Hematopoietic multipotent progenitor cell treated with erythropoietin and hydrocortisone succinate and interleukin-3 and kit ligand, for 15 days (in vitro differentiated cells): ENCODE results near the gene MRPL51.

ENCODE experiments used
- DNase-seq: peaks from one replicate; pipeline ENCODE4 v3.0.0-alpha.2; 2015; ENCODE audit warnings: low spot score

MRPL51 gene

GRCh38 chr12:6461401-6462233, 31.4 kb downstream of the MRPL51 start:
- DNase-seq, result no peak

GRCh38 chr12:6460751-6461371, 32.2 kb downstream of the MRPL51 start:
- DNase-seq, result no peak

- no peak for DNase-seq
These were observed 34.1 kb downstream of the MRPL51 start for GRCh38 chr12:6459004-6459337.

GRCh38 chr12:6458281-6459003, 34.6 kb downstream of the MRPL51 start:
- DNase-seq, result no peak

GRCh38 chr12:6457220-6457945, 35.7 kb downstream of the MRPL51 start:
- no peak for DNase-seq

GRCh38 chr12:6452944-6453630, 40.0 kb downstream of the MRPL51 start:
- no peak for DNase-seq

GRCh38 chr12:6452245-6452943, 40.7 kb downstream of the MRPL51 start:
- DNase-seq, result peak; percentile 42

- peak; percentile 81 for DNase-seq
These were observed 41.5 kb downstream of the MRPL51 start, which contains the start of gene TAPBPL for GRCh38 chr12:6451348-6452244. TAPBPL (plus strand) TSS chr12:6452042; CDS start chr12:6452249, 207 bp downstream.

GRCh38 chr12:6450869-6451347, 42.2 kb downstream of the MRPL51 start:
- DNase-seq, result no peak

GRCh38 chr12:6450091-6450868, 42.8 kb downstream of the MRPL51 start:
- no peak for DNase-seq

- no peak for DNase-seq
These were observed 48.1 kb downstream of the MRPL51 start, which contains the start of gene CD27 for GRCh38 chr12:6444704-6445688. CD27 (plus strand) TSS chr12:6444955; CDS start chr12:6445096, 141 bp downstream.

GRCh38 chr12:6444031-6444430, 49.0 kb downstream of the MRPL51 start:
- no peak for DNase-seq

GRCh38 chr12:6443361-6443983, 49.6 kb downstream of the MRPL51 start:
- no peak for DNase-seq

- DNase-seq, result no peak
These were observed 50.2 kb downstream of the MRPL51 start for GRCh38 chr12:6442836-6443235.
